Endothelial cell of umbilical vein (primary cell): ENCODE results near the gene SLC25A48. TPM values are rescaled to one million over a fixed set of nuclear protein-coding genes. Genes with fewer than 3 reads are reported as not detected.

Source experiments
- BruUV-seq: library from RNA; stranded (reverse); fragments of 400-500 nt; replicated peaks from 2 replicates; lab custom pipeline; 2021; lab: Mats Ljungman, UMichigan
- CTCF ChIA-PET: fragments of 300-600, 350-600 bp; sonication (Branson Sonifier 250); formaldehyde crosslinking; loops from one replicate; lab custom pipeline; 2021; ENCODE audit warnings: antibody characterized with exemption, inconsistent platforms; lab: Charles Lee
- POLR2A ChIA-PET: fragments of 300-600, 350-600 bp; sonication (Branson Sonifier 250); formaldehyde crosslinking; loops from one replicate; lab custom pipeline; 2021; ENCODE audit warnings: antibody characterized with exemption, inconsistent platforms; lab: Charles Lee
- DNase-seq: peaks from one replicate; pipeline ENCODE4 v3.0.0-alpha.2; 2011; ENCODE audit warnings: low read depth, low spot score
- FAIRE-seq: peaks from 2 replicates; lab custom pipeline; 2011; peaks lifted over from hg19 to GRCh38; lab: Jason Lieb, UNC
- H2AFZ ChIP-seq: 2 replicates; pipeline ENCODE4 v1.6.0; 2012; ENCODE audit warnings: low read depth, low read length, control low read depth, inconsistent platforms
- H3K27ac ChIP-seq: 2 replicates; pipeline ENCODE4 v1.5.1; 2011; ENCODE audit warnings: low read depth, mild to moderate bottlenecking, control low read depth, low read length, moderate library complexity; ENCODE audit not compliant: insufficient read depth
- H3K27me3 ChIP-seq, 2 experiments: 2 replicates each; pipeline versions ENCODE4 v1.6.0 to v1.6.1; 2011; ENCODE audit warnings: low read length in 2 of 2, mixed read lengths in 1 of 2; ENCODE audit not compliant: control insufficient read depth in 2 of 2, insufficient read depth in 2 of 2
- H3K36me3 ChIP-seq, 2 experiments: 2 replicates in 1 of 2; 3 replicates in 1 of 2; pipeline ENCODE4 v1.5.1; 2011; ENCODE audit warnings: low read length in 2 of 2, mild to moderate bottlenecking in 1 of 2, moderate library complexity in 1 of 2; ENCODE audit not compliant: control insufficient read depth in 2 of 2, insufficient read depth in 2 of 2; ENCODE audit errors: extremely low read depth in 1 of 2
- H3K4me1 ChIP-seq: 3 replicates; pipeline ENCODE4 v1.5.1; 2011; ENCODE audit warnings: mild to moderate bottlenecking, low read length; ENCODE audit not compliant: control insufficient read depth, insufficient read depth; ENCODE audit errors: extremely low read depth
- H3K4me2 ChIP-seq: 2 replicates; pipeline ENCODE4 v1.6.1; 2011; ENCODE audit warnings: low read length, control low read depth, mixed read lengths; ENCODE audit not compliant: insufficient read depth
- H3K4me3 ChIP-seq, 3 experiments: fragments of 200-600 bp in 1 of 3; sonication (generic), shearing (Covaris generic) in 1 of 3; replicated peaks in 1 of 3; 2 replicates each; pipeline ENCODE4 v1.5.1; 2011 to 2016; ENCODE audit warnings: control low read depth in 3 of 3, low read length in 3 of 3, mild to moderate bottlenecking in 2 of 3, inconsistent platforms in 1 of 3, low read depth in 1 of 3, moderate library complexity in 1 of 3; ENCODE audit not compliant: insufficient read depth in 1 of 3
- H3K79me2 ChIP-seq: 2 replicates; pipeline ENCODE4 v1.6.0; 2012; ENCODE audit warnings: low read length, inconsistent platforms; ENCODE audit not compliant: control insufficient read depth, insufficient read depth
- H3K9ac ChIP-seq: replicated peaks from 2 replicates; pipeline ENCODE3; 2011; ENCODE audit warnings: low read length, control low read depth; ENCODE audit not compliant: insufficient read depth; ENCODE audit errors: extremely low read depth
- H3K9me1 ChIP-seq: replicated peaks from 3 replicates; pipeline ENCODE4 v1.6.0; 2011; ENCODE audit warnings: mild to moderate bottlenecking, low read length; ENCODE audit not compliant: control insufficient read depth, insufficient read depth; ENCODE audit errors: extremely low read depth
- H3K9me3 ChIP-seq: replicated peaks from 2 replicates; pipeline ENCODE4 v1.5.1; 2012; ENCODE audit warnings: low read length, inconsistent platforms; ENCODE audit not compliant: control insufficient read depth, insufficient read depth
- H4K20me1 ChIP-seq: replicated peaks from 2 replicates; pipeline ENCODE3; 2011; ENCODE audit warnings: mild to moderate bottlenecking, low read length; ENCODE audit not compliant: control insufficient read depth, insufficient read depth; ENCODE audit errors: extremely low read depth
- EZH2 ChIP-seq: IDR thresholded peaks from 2 replicates; pipeline ENCODE4 v1.6.1; 2012; ENCODE audit warnings: borderline replicate concordance, low read depth, mild to moderate bottlenecking, moderate library complexity, low read length, inconsistent platforms; ENCODE audit not compliant: severe bottlenecking
- FOS ChIP-seq: IDR thresholded peaks from 2 replicates; pipeline ENCODE4 v1.6.1; 2011; ENCODE audit warnings: mild to moderate bottlenecking, low read length, moderate library complexity, borderline replicate concordance; ENCODE audit not compliant: insufficient read depth
- GATA2 ChIP-seq: IDR thresholded peaks from 2 replicates; pipeline ENCODE4 v1.7.0; 2011; ENCODE audit warnings: low read depth, mild to moderate bottlenecking, moderate library complexity, mixed read lengths, low read length; ENCODE audit not compliant: insufficient read length, insufficient read depth
- JUN ChIP-seq: IDR thresholded peaks from 2 replicates; pipeline ENCODE4 v1.6.1; 2011; ENCODE audit warnings: borderline replicate concordance, low read depth; ENCODE audit not compliant: insufficient read length, insufficient read depth
- MYC ChIP-seq: IDR thresholded peaks from one replicate; pipeline ENCODE4 v1.6.1; 2011; ENCODE audit warnings: mild to moderate bottlenecking, low read depth, low read length
- POLR2A ChIP-seq: IDR thresholded peaks from 2 replicates; pipeline ENCODE4 v1.6.1; 2012; ENCODE audit warnings: low read depth, mild to moderate bottlenecking, control low read depth, low read length
- POLR2AphosphoS5 ChIP-seq: IDR thresholded peaks from 2 replicates; pipeline ENCODE4 v1.6.1; 2012; ENCODE audit warnings: low read depth, mild to moderate bottlenecking, control low read depth, low read length, moderate library complexity; ENCODE audit not compliant: insufficient read depth
- dilution Hi-C: fragments of 300-500 bp; cut with MboI; formaldehyde crosslinking; loops from one replicate; pipeline ENCODE4 v1.15.0; 2019; ENCODE audit warnings: low sequenced_read_pairs; ENCODE audit not compliant: extremely low pct_ligation_motif_present
- intact Hi-C: fragments of 100-400 bp; cut with micrococcal nuclease; formaldehyde crosslinking; loops from one replicate; pipeline ENCODE4 v1.10.0; 2022
- polyA plus RNA-seq, 4 experiments: library from polyadenylated mRNA; depleted of rRNA in 3 of 4; stranded (reverse) in 3 of 4; unstranded in 1 of 4; fragments of >200 nt; gene quantifications; 2 replicates each; pipeline versions ENCODE4 v1.2.1 to v1.2.3, GENCODE V29; 2011 to 2012; ENCODE audit warnings: missing spikeins in 1 of 4
- total RNA-seq: library from RNA; stranded (reverse); gene quantifications from 2 replicates; pipeline ENCODE4 v1.2.3, GENCODE V29; 2021
- TF ChIP-seq, protein P1 (sequence below): IDR thresholded peaks from 2 replicates; pipeline ENCODE4 v1.6.1; 2011; ENCODE audit not compliant: insufficient read depth, insufficient read length
- TF ChIP-seq, protein P2 (sequence below), 2 donors: IDR thresholded peaks; 1 replicate in 1 of 2; 2 replicates in 1 of 2; pipeline ENCODE4 v1.5.1; 2011; ENCODE audit warnings: low read length in 2 of 2, mild to moderate bottlenecking in 2 of 2, moderate library complexity in 2 of 2, control low read depth in 1 of 2, inconsistent platforms in 1 of 2, low read depth in 1 of 2; ENCODE audit not compliant: insufficient read depth in 1 of 2; ENCODE audit errors: extremely low read depth in 1 of 2

SLC25A48 gene
- total and polyA plus RNA-seq, 2 donors (not counting 3 experiments of a cell fraction or from before 2014, with no cell fraction given) = not detected

DNA sequence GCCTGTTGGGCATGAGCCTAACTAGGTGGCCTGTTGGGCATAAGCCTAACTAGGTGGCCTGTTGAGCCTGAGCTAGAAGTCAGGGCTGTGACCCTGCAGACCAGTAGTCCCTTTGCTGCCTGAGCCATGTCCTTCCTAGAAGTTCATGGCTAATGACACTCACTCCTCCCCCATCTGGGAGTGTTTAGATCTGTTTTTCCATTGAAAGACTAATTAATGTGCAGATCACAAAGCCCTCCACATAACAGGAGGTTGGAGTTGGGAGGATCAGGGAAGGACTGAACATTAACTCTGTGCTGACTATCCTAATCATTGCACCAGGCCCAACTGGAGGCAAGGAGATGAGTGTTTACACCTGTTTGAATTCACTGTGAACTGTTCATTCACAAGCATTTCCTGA is 27.6 kb downstream of the SLC25A48 start:
- H3K9me3 ChIP-seq = no peaks in the 10 kb centered on the region
- peaks cover 0 to 2% of the 10 kb centered on the region in 2 experiments for H3K27me3 ChIP-seq
- no peaks in the 10 kb centered on the region for H3K9me1 ChIP-seq
- H3K79me2 ChIP-seq = no peaks in the 10 kb centered on the region
- no peak overlapping the region for H3K4me2 ChIP-seq
- FAIRE-seq (no peak), DNase-seq (no peak)
- no peak overlapping the region for H3K27ac ChIP-seq
- H2AFZ ChIP-seq = no peak overlapping the region
- H3K4me3 ChIP-seq = no peak overlapping the region
- no peak for TF ChIP-seq EZH2
- no peak for TF ChIP-seq JUN
- no peak overlapping the region for H3K9ac ChIP-seq
- no peaks in the 10 kb centered on the region for H3K36me3 ChIP-seq
- no peaks in the 10 kb centered on the region for H4K20me1 ChIP-seq
- intact Hi-C loops = no loop called here
- ChIA-PET POLR2A (no interaction called here), CTCF (no interaction called here)
- BruUV-seq = no TSS peak
- no peaks in the 10 kb centered on the region for H3K4me1 ChIP-seq
- dilution Hi-C loops = no loop called here

DNA sequence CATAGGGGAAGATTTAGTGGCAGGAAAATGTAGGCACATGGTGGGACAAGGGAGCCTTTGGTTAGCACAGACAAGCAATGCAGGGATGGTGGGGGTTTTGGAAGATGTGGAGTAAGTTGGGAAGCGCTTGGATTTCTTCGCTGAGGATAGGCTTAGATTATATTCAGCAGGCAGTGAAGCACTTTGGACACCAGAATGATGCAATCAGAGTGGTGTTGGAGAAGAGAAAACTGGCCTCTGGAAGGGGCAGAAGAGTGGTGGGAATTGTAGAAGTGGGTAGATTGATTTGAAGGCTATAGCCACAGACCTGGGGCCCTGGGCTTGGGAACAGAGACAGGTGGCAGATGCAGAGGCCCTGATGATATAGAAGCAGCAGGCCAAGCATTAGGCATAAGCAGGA is 28.3 kb downstream of the SLC25A48 start:
- ChIA-PET POLR2A (no interaction called here), CTCF (no interaction called here)
- intact Hi-C loops = no loop called here

More for the DNA sequence above, 28.3 kb downstream of the SLC25A48 start:
- FAIRE-seq = no peak
- Histone ChIP-seq H4K20me1 (no peaks in the 10 kb centered on the region), H3K4me1 (no peaks in the 10 kb centered on the region), H3K36me3 (no peaks in the 10 kb centered on the region), H3K27me3 (peaks cover 0 to 2% of the 10 kb centered on the region in 2 experiments), H3K4me2 (no peak overlapping the region), H3K4me3 (no peak overlapping the region), H3K9ac (no peak overlapping the region), H3K27ac (no peak overlapping the region), H2AFZ (no peak overlapping the region), H3K9me3 (no peaks in the 10 kb centered on the region), H3K9me1 (no peaks in the 10 kb centered on the region), H3K79me2 (no peaks in the 10 kb centered on the region)
- DNase-seq = no peak
- no TSS peak for BruUV-seq
- TF ChIP-seq, protein P1, sequence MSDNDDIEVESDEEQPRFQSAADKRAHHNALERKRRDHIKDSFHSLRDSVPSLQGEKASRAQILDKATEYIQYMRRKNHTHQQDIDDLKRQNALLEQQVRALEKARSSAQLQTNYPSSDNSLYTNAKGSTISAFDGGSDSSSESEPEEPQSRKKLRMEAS = no peak
- TF ChIP-seq POLR2AphosphoS5 (no peak), EZH2 (no peak), JUN (no peak), FOS (no peak), MYC (no peak), POLR2A (no peak), GATA2 (no peak)
- TF ChIP-seq, protein P2, sequence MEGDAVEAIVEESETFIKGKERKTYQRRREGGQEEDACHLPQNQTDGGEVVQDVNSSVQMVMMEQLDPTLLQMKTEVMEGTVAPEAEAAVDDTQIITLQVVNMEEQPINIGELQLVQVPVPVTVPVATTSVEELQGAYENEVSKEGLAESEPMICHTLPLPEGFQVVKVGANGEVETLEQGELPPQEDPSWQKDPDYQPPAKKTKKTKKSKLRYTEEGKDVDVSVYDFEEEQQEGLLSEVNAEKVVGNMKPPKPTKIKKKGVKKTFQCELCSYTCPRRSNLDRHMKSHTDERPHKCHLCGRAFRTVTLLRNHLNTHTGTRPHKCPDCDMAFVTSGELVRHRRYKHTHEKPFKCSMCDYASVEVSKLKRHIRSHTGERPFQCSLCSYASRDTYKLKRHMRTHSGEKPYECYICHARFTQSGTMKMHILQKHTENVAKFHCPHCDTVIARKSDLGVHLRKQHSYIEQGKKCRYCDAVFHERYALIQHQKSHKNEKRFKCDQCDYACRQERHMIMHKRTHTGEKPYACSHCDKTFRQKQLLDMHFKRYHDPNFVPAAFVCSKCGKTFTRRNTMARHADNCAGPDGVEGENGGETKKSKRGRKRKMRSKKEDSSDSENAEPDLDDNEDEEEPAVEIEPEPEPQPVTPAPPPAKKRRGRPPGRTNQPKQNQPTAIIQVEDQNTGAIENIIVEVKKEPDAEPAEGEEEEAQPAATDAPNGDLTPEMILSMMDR (IDR thresholded peaks at IDR 0.05; ENCODE audit: extremely low read depth in 1 of 2, insufficient read depth in 1 of 2, low read depth in 1 of 2, low read length in 2 of 2) = no peak
- dilution Hi-C loops = no loop called here
